HG03196 (cell line): ENCODE results near the gene EXOC6.
A peak's percentile ranks its signal among the peaks of the same experiment; 100 is the strongest.

ENCODE experiments used
- ATAC-seq: cut with Tn5 transposase; IDR thresholded peaks from one replicate; pipeline ENCODE4 v1.9.1; 2021; ENCODE audit not compliant: unreplicated experiment

EXOC6 gene, protein sequence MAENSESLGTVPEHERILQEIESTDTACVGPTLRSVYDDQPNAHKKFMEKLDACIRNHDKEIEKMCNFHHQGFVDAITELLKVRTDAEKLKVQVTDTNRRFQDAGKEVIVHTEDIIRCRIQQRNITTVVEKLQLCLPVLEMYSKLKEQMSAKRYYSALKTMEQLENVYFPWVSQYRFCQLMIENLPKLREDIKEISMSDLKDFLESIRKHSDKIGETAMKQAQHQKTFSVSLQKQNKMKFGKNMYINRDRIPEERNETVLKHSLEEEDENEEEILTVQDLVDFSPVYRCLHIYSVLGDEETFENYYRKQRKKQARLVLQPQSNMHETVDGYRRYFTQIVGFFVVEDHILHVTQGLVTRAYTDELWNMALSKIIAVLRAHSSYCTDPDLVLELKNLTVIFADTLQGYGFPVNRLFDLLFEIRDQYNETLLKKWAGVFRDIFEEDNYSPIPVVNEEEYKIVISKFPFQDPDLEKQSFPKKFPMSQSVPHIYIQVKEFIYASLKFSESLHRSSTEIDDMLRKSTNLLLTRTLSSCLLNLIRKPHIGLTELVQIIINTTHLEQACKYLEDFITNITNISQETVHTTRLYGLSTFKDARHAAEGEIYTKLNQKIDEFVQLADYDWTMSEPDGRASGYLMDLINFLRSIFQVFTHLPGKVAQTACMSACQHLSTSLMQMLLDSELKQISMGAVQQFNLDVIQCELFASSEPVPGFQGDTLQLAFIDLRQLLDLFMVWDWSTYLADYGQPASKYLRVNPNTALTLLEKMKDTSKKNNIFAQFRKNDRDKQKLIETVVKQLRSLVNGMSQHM

DNA sequence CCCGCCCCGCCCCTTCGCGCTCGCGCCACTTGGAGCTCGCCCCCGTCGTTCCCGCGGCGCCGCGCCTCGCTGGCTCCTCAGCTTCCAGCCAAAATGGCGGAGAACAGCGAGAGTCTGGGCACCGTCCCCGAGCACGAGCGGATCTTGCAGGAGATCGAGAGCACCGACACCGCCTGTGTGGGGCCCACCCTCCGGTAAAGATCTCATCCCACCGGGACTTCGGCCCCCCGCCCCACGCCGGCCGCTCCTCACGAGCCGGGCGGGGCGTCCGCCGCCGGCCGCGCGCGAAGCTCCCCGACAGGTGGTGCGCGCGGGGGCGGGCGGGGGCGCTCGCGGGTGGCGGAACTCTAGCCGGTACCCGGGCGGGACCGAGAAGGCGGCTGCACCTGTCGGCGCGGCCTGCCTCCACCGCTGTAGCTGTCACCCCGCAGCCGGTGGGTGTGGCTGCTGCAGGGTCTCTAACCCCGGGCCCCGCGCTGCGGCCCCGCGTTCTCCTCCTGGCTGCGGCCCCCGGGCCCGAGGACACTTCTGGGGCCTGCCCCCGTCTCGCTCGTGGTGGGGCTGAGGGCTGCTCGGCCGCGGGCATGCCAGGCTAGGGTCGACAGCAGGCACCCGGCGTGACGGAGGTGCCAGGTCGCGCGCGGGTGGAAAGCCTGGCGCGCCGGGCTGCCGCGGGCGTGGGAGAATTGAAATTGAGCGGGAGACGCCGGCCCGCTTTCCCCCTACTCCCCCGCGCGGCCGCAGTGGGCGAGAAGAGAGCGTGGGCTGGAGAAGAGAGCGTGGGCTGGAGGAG is at the start of gene EXOC6:
Gene EXOC6, plus strand, starts transcription at position 80 of the 793 bp plus-strand sequence. Its CDS starts 14 bp downstream, at position 94.
- peak; percentile 69 for ATAC-seq

DNA sequence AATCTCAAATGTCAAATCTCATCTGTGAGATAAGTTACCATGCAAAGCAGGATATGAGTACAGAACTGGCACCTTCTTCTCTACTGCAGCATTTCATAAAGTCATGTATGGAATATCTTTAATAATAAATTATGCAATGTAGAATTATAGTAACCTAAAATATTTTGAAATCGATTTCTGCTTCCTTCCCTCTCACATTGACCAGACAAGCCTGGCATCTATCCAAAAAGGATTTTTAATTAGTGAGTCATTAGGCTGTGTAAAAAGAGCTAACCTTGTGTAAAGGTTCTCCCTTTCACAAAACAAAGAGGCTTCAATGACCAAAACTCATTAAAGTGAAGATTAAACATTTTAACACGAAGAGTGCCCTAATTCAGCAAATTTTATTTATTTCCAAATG is 48.8 kb upstream of the EXOC6 start:
- ATAC-seq: no peak

DNA sequence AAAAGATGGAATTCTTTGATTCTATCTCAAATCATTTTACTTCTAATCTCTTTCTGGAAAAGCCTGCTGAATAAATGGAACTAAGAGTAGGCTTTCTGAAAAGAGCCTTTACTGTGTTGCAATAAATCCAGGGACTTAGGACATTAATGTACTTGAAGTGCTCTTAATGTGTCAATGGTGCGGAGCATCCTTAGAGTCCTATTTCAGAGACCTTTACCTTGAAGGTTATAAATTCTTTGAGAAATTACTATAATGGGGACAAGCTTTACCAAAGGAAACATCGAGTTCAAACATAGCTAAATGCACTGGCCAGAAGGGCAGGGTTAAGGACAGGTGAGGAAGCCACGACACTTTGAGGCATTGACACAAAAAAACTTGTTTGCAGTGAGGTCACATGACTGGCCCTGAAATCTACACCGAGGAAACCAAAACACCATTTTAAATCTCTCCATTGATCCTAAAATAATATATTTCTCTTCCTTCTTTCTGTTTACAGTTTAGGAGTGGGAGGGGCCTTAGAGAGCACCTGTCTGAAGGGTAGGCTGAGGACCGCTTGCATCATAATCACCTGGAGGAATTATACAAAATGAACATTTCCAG is 48.1 kb upstream of the EXOC6 start:
- no peak for ATAC-seq

DNA sequence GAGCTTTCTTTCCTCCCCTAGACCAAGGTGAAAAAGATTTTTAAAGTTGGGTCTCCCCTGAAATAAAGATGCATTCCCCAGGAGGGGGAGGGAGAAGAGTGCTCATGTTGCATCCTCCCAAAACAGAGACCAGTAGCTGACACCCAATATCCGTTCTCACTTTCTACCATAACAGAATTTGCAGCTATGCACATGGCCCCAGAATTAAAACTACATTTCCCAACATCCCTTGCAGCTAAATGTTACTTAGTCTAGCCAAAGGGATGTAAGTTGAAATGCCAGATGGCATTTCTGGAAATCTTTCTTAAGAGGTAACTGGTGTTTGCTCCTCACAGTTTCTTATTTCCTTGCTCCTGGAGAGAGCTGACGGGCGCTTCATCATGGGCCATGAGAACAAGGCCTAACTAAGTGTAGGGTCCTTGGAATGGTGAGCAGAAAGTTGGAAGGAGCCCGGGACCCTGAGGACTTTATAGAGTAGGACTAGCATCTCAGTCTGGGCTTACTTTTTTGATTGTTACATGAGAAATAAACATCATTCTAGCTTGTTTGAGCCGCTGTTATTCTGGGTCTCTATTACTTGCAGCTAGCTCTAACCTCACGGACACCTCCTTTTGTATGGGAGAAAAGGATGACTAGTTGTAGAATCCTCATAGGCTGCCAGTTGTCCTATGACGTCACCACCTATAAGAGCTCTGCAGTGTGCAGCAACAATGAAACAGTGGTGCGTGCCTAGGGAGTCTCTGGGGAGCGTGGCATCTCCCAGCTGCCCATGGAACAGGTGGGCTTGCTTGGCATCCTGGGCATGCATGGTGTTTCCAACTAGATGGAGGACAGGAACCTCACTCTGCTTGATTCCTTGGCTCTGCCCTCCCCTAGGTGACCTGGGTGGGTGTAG is 46.1 kb upstream of the EXOC6 start:
- no peak for ATAC-seq

DNA sequence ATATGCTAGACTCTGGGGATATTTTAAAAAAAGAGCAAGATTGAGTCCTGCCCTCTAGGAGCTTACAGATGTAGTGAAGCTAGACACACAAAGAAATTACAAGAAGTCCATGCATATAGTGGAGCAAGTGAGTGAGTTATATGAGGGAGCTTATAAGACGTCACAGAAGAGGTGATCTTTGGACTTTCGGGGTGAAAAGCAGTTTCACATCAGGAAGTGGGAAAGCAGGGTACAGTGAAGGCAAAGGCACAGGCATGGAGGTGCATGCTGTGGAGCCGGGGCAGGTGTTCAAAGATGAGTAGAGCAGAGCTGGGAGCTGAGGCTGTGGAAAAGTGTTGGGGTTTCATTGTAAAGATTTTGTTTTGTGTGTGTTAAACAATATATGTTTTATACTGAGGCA is 38.5 kb upstream of the EXOC6 start:
- ATAC-seq: no peak

DNA sequence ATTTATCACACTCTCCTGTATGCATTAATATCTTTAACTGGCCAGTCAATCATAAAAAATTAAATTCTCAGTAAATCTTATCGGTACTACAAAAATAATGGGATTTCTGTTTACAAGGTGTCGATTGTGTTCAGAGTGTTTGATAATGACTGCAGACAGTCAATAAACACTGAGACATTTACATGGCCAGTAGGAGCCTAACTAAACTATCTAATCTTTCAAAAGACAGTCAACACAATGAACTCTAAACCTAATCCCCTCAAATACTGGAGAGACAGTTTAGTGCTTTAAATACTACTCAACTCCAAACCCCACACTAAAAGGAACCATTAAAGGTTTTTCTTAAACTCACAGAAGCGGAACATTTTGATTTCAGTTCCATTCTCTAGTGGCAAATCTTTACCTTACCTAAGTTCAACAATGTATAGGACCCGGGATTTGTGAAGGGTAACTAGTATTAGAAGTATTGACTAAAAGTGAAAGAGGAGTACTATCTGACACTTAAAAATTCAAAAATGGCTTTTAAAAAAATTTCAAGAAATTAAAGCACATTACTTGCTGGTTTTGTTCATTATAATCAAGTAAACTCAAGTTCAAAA is 37.3 kb upstream of the EXOC6 start:
- peak; percentile 49 for ATAC-seq

DNA sequence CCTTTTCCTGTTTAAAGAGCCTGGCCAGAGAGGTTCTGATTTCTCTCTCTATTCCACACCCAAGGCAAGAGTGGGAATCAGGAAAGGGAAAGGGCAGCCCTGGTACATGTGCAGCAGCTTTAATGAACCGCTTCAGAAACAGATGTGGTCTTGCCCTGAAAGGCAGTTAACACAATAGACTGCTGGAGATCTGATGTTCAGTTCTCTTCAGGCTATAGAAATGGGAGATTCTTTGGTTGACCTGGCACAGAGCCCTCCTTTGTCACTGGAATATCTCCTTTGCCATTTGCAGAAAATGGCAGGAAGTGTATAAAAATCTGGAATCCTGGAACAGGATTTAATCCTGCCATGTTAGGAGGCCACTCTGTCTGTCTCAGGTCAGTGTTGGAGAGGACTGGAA is 36.3 kb upstream of the EXOC6 start:
- ATAC-seq: no peak

DNA sequence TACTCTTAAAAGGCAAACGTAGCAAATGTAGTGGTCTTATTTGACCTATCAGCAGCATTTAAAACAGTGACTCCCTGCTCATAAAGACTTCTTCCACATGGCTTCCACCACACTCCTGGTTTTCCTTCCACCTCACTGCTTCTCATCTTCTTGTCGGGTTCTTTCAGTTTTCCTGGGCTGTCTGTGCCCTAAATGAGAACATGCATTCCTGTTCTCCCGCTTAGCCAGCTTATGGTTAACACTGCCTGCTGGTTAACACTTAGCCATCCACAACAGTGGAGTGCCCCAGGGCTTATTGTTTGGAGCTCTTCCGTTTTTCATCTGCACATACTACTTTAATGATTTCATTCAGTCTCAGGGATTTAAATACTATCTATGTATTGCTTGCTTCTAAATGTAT is 34.3 kb upstream of the EXOC6 start:
- ATAC-seq: no peak

DNA sequence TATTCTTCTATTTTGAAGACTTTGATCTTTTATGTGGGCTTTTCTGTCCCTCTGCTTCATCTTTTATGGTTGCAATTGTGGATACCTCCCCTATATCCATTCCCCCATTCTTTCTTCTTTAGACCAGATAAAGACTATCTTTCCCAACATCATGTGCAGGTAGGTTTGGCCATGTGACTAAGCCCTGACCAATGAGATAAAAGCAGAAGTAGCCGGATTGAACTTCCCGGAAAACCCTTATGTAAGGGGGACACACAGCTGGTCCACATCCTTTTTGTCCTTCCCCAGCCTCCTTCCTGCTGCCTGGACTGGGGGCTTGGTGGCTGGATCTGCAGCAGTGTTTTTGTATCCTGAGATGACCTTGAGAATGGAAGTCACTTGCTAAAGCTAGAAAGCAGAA is 33.5 kb upstream of the EXOC6 start:
- no peak for ATAC-seq

DNA sequence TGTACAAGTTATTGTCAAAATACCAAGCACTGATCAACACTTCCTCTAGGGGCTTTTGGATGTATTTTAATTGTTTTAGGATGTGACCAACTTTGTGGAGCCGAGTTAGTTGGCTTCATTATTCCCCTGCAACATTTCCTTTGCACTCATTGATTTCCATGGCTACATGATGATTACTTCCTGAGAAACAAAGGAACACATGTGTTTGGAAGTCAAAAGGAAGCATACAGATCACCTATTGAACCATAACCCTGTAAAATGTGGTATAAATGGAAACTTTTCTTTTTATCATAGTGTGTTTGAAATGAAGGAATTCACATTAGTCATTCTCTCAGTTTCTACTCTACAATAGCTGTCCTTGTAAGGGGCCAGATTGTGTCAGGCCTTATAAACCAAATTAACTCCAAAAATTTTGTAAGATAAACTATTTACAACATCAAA is 32.2 kb upstream of the EXOC6 start:
- ATAC-seq: no peak

DNA sequence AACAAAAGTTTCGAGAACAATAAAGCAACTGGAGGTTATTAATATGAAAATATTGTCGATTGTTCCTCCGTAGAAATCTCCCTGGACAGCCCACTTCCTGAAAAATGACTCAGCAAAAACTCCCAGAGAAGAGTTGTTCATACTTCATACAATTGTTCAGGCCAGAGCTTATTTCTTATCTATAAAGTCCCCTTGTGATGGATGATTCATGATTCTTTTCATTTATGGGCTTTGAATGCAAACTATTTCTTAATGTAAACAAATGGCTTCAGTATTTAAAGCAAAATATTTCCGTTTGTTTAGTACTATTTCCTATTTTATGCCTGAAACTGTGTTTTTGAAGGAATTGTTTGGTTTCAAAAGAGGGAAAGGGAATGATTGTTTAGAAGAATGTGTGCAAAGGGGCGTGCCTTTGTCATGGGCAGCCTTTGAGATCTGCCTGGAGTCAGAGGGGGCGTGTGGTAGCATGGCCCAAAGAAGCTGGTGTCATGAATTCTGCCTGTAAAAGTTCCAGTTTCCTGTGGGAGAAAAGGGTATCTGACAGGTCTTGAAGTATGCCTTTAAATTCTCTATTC is 26.2 kb upstream of the EXOC6 start:
- ATAC-seq: no peak

DNA sequence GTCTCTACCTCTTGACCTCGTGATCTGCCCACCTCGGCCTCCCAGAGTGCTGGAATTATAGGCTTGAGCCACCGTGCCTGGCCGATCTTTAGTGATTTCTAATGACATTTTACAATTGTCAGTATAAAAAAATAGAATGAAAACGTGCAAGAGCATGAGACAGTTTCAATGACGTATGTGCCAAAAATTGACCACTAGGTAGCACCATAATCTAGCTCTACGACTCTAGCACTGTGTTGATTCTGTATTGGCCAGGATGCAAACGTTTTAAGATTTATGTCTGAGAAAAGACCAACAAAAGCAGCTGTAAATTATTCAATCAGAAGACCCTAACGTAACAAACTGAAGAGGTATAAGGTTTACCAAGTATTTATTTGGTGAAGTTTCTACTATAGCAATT is 25.4 kb upstream of the EXOC6 start:
- ATAC-seq: no peak

DNA sequence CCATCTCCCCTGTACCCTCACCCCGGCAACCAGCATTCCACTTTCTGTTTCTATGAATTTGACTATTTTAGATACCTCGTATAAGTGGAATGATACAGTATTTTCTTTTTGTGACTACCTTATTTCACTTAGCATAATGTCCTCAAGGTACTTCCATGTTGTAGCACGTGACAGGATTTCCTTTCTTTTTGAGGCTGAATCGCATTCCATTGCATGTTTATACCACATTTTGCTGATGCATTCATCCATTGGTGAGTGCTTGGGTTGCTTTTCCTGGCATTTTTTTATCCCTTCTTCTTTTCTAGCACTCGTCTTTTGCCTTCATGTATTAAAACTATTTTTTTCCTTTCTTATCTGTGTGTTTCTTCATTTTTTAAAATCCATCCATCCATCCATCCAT is 22.3 kb upstream of the EXOC6 start:
- ATAC-seq: no peak

DNA sequence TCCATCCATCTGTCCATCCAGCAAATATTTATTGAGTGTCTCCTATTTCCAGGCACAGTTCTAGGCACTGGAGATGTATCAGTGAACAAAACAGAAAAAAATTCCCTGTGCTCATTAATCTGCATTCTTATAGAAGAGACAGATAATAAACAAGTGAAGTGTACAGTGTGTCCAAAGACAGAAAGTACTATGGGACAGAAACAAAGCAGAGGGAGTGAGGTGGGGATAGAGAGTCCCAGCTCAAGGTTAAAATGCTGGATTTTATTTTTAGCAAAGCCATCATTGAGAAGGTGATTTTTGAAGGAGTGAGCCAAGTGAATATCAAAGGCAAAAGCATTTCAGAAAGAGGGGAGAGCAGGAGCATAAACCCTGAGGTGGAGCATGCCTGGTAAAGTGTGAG is 21.8 kb upstream of the EXOC6 start:
- ATAC-seq: no peak

DNA sequence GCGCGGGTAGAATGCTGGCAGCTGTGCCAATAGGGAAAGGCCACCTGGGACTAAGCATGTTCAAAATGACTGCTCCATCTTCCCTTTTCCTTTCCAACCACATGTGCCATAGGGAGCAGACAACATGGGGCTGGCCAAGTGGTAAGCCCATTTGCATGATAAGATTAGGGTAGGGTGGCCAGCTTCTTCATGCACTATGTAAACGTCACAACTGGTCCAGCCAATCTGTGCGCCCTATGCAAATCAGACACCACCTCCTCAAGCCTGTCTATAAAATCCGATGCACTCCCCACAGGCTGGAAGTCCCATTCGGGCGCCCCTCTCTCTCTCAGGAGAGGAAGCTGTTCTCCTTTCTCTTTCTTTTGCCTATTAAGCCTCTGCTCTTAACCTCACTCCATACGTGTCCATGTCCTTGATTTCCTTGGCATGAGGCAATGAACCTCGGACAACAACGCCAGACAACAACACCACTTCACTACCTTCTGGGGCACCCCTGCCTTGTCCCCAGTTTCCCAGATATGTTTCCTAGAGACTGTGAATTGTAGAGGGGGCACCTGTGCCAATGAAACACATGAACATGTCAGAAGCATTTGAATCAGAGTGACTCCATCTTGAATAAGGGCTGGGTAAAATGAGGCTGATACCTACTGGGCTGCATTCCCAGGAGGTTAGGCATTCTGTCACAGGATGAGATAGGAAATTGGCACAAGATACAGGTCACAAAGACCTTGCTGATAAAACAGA is 19.1 kb upstream of the EXOC6 start:
- ATAC-seq: no peak

DNA sequence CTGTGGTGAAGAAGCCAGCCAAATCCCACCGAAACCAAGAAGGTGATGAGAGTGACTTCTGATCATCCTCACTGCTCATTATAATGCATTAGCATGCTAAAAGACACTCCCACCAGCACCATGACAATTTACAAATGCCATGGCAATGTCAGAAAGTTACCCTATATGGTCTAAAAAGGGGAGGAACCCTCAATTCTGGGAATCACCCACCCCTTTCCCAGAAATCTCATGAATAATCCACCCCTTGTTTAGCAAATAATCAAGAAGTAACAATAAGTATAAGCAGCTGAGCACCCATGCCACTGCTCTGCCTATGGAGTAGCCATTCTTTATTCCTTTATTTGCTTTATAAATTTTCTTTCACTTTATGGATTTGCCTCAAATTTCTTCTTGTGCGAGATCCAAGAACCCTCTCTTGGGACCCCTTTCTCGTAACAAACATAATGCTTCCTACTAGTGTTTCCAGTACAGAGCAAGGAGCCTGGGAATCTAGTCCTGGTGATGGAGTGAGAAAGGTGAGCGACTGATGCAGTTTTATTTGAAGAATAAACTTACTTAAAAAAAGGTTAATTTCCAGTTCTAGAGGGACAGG is 18.4 kb upstream of the EXOC6 start:
- ATAC-seq: no peak

DNA sequence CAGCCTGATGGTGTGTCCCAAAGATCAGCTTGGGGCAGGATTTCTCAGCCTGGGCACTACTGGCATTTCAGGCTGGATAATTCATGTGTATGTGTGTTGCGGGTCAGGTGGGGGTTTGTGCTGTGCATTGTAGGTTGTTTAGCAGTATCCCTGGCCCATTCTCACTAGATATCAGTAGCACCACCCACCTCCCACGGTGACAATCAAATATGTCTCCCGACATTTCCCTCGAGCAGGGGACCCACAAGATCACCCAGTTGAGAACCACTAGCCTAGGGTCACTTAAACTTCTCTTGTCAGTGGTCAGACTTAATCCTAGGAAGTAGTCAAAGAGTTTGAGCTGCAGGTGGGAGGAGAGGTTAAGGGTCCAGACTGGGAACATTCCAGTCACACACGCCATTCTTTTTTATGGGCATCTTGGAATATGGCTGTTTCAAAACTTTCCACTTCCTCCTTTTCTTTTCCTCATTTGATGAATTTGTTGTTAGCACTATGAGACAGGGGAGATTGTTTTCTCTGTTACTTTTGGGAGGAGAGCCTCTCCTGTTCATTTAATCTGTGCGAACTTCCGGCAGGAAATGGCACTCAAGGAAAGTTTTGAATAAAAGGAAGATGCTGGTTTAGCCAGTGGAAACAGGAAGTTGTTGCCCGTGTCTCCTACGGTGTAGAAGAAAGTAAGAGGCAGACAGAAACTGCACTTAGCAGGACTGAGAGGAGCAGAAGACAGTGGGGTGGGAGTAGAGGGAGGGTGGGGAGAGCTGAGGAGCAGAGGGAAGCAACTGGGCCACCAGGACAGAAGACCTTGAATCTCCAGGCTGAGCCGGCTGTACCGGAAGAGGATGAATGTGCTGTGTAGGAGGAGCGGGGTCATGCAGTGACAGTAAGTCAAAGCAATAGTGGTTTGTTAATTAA is 17.6 kb upstream of the EXOC6 start:
- no peak for ATAC-seq
